Sciatic nerve (tissue), 2 donors: Measurements from ENCODE around the gene ITM2B. TPM values are rescaled to one million over a fixed set of nuclear protein-coding genes. Genes with fewer than 3 reads are reported as not detected.
A peak's percentile ranks its signal among the peaks of the same experiment; 100 is the strongest.
"Not testable (repeated sequence)": the region's sequence is repeated elsewhere in the genome, so short reads cannot be mapped to it uniquely, and the experiment has no call there.

Experiments used
- ATAC-seq: fragments of 200-7000 bp; cut with Tn5 transposase; one replicate; pipeline ENCODE4 v1.9.1; 2020; ENCODE audit warnings: mild to moderate bottlenecking, moderate library complexity
- DNase-seq: peaks from one replicate; pipeline ENCODE4 v3.0.0-alpha.2; 2020; ENCODE audit warnings: low spot score
- intact Hi-C: fragments of 100-400 bp; cut with DNase I; formaldehyde crosslinking; loops from one replicate; pipeline ENCODE4 v1.14.2; 2022
- total RNA-seq: library from RNA; stranded (reverse); fragmentation: NEBNext Ultra II Directional; extraction: Animal tissue kit (Norgen Biotek cat#: 25700); gene quantifications from one replicate; pipeline ENCODE4 v1.2.1, GENCODE V29; 2021
- donor health status: DM: no; HTN: no; CAD: no.
- donor health status: DM: no; HTN: no; CAD: no.

Gene ITM2B
- total RNA-seq = 704 TPM

DNA sequence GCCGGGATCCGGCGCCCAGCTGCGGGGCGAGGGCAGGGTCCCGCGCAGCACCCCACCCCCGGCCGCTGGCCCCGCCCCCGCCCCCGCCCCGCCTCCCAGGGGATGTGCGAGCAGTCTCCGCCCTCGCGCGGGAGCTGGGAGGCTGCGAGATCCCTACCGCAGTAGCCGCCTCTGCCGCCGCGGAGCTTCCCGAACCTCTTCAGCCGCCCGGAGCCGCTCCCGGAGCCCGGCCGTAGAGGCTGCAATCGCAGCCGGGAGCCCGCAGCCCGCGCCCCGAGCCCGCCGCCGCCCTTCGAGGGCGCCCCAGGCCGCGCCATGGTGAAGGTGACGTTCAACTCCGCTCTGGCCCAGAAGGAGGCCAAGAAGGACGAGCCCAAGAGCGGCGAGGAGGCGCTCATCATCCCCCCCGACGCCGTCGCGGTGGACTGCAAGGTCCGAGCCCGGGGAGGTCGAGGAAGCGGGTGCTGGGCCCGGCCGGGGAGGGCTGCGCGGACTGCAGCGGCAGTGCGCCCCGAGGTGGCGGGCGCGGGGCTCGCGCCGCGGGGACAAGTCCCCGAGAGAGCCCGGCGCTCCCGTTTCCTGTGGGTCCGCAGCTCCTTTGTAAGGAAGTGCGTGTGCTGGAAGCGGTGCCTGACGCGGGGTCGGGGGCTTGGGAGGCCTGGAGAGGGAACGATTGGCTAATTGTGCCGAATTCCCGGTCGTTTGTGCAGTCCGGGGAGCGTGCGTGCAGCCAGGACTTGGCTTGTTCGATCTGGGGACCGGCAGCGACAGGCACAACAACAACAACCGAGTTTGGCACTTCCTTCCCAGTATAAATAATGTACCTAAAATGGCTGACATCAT is at the start of gene ITM2B:
TSS of gene ITM2B (plus strand) at position 161 of the 843 bp plus-strand sequence. CDS start at position 316, 155 bp downstream.
- peak; percentile 81 for ATAC-seq
- intact Hi-C loops = no loop called here
- peak; percentile 88 for DNase-seq

DNA sequence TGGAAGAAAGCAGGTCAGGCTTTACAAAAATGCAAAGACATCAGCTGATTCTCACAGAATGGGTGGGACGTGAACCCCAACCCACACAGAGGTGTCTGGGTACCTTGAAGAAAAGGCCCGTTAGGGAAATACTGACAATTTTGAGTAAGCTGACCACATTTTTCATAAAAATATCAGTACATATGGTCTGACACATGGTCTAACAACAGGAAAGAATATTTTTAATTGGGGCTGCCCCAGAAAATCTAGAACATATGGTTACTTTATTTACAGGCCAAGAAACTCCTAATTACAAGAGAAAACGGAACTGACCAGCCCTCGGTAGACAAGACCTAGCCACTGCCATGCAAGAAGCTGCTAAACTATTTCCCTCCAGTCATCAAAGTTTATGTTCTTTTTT is 48.7 kb upstream of the ITM2B start:
- ATAC-seq (no peak), DNase-seq (no peak)
- intact Hi-C loops = no loop called here

DNA sequence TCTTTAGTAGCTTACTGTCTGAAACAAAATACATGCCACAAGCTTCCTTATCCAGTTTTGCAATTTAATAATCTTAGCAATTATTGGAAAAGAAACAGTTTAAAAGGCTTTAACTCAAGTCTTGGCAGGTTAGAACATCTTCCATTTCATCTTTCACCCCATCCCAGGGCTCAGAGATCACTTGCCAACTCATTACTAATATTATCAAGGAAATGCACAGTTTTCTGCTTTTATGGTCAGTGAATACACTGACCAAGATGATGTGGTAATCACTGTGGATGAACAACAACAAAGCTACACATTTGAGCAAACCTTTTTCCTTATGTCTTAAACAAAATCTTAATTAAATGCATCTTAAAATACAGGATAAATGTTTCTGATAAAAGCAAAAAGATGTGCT is 48.0 kb upstream of the ITM2B start:
- DNase-seq (no peak), ATAC-seq (peak; percentile 55)
- intact Hi-C loops = no loop called here

DNA sequence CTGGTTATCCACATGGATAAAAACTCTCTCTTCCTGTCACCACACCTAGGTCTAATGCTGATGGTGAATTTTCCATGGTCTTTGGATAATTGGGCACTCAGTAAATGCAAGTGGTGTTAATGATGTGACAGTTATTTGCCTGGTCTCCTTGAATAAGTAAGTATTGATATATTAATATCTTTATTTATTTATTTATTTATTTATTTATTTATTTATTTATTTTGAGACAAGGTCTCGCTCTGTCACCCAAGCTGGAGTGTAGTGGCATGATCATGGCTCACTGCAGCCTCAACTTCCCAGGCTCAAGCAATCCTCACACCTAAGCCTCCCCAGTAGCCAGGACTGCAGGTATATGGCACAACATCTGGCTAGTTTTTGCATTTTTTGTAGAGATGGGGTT is 46.3 kb upstream of the ITM2B start:
- intact Hi-C loops = no loop called here
- no peak for DNase-seq
- ATAC-seq = no peak

DNA sequence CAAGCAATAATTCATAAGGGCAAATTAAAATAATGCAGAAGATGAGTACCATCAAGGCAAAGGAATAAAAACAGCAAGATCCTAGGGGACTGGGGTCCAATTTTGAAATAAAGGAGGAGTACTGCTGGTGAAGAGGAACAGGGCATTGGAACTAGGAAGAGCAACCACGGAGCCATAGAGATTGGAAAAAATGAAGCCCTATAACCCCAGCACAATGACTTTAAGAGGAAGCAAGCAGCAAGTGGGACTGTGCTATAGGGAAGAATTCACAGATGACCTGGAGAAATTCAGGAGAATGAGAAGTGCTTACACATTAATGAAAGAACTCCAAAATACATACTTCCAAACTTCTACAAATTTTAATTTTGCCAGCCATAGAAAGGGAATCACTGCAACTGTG is 44.9 kb upstream of the ITM2B start:
- intact Hi-C loops = no loop called here
- DNase-seq = no peak
- ATAC-seq = no peak

DNA sequence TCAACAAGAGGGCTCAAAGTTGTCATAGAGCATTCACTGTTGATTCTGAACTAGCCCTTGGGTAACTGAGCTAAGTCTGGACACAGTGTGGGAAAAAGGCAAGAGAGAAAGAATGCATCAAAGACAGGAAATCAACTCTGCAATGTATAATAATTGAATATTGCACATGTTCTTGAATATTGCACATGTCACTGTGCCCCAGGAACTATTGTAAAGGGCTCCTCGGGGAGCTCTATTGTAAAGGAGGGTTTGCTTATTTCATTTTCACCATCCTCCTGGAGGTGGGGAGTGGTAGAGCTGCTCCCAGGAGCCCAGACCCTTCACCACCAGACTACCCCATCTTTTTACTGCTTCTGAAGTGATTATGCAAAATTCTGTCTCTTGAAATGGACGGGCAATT is 44.4 kb upstream of the ITM2B start:
- DNase-seq (no peak), ATAC-seq (no peak)
- intact Hi-C loops = no loop called here

- DNase-seq (no peak), ATAC-seq (no peak)
- intact Hi-C loops = no loop called here
Observed at GRCh38 chr13:48189171-48189570, 43.8 kb upstream of the ITM2B start.

GRCh38 chr13:48192411-48192935 is 40.5 kb upstream of the ITM2B start:
- no peak for ATAC-seq

GRCh38 chr13:48194379-48194754 is 38.6 kb upstream of the ITM2B start:
- DNase-seq (no peak), ATAC-seq (peak; percentile 65)
- intact Hi-C loops = no loop called here

More at GRCh38 chr13:48192411-48192935, 40.5 kb upstream of the ITM2B start:
- intact Hi-C loops = no loop called here
- no peak for DNase-seq

DNA sequence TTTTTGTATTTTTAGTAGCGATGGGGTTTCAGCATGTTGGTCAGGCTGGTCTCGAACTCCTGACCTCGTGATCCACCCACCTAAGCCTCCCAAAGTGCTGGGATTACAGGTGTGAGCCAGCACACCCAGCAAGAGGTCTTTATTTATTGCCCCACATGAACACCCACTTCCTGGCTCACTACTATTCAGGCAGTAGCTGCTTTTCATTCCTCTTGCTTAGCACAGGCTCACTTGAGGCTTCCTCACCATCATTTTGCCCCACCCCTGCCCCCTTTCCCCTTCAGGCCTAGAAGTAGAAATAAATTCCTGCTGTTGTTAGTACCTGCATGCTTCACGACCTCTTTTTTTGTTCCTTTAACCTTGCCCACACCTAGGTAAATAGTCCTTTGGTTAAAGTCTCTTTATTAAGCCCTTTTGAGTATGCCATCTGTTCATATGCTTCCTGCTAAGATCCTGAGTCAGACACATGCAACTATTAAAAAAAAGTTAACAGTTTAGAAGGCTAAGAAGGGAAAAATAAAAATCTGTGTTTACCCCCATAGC is 33.5 kb upstream of the ITM2B start:
- DNase-seq = no peak
- no peak for ATAC-seq
- intact Hi-C loops = no loop called here

GRCh38 chr13:48201044-48201443 is 32.0 kb upstream of the ITM2B start:
- no peak for ATAC-seq
- DNase-seq = no peak
- intact Hi-C loops = no loop called here

DNA sequence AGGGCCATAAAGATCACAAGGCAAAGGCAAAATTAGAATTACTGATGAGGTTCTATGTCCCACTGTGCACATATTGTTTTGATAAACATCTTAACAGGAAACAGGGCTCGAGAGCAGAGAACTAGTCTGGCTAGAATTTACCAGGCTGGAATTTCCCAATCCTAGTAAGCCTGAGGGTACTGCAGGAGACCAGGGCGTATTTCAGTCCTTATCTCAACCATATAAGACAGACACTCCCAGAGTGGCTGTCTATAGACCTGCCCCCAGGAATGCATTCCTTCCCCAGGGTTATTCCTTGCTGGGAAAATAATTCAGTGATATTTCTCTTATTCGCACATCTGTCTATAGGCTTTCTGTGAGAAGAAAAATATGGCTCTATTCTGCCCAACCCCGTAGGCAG is 25.8 kb upstream of the ITM2B start:
- intact Hi-C loops, DNase-seq, ATAC-seq: not testable (repeated sequence)

- intact Hi-C loops = no loop called here
- ATAC-seq = peak; percentile 36
- no peak for DNase-seq
Observed at GRCh38 chr13:48210178-48210577, 22.8 kb upstream of the ITM2B start.

DNA sequence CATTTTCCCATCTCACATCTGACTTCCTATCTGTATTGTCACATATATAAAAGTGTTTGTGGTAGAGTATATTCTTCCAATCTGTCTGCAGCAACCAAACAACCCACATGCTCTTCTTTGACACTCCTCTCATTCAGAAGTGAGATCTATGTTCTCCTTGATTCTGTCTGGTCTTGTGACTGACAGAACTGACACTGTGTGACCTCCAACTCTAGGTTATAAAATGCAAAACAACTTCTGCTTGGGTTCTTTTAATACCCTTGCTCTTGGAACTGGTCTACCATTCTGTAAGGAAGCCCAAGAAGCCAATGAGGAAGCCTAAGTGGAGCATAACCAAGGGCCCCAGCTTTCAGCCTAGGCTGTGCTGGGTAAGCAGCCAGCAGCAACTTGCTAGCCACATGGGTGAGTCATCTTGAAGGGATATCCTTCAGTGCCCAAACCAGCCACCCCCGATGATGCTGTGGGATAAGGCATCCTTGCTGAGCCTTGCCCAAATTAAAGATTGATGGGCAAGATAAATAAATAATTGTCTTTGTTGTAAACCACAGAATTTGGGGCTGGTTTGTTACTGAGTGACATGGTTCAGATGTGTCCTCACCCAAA is 18.4 kb upstream of the ITM2B start:
- intact Hi-C loops = no loop called here
- no peak for DNase-seq
- no peak for ATAC-seq

- intact Hi-C loops, DNase-seq, ATAC-seq: not testable (repeated sequence)
Observed at GRCh38 chr13:48215511-48216203, 17.3 kb upstream of the ITM2B start.

- DNase-seq (no peak), ATAC-seq (no peak)
- intact Hi-C loops = no loop called here
Observed at GRCh38 chr13:48216204-48216711, 16.7 kb upstream of the ITM2B start.

DNA sequence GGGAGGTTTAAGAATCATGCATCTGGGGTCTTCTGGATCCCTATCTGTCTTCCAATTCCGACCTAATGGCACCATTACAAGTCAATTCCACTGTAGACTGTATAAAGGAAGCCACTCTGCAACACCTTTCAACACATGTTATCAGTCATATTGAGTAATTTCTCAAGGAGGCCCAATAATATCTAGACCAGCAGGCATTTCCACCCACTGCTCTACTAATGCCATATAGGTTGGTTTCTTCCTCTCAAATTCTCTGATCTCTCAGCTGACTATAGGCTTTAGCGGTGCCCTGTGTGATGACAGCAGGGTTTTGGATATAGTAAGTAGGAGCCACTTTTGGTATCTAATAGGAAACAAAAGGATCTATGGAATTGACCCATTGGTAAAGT is 12.4 kb upstream of the ITM2B start:
- DNase-seq = no peak
- intact Hi-C loops = no loop called here
- ATAC-seq = no peak

DNA sequence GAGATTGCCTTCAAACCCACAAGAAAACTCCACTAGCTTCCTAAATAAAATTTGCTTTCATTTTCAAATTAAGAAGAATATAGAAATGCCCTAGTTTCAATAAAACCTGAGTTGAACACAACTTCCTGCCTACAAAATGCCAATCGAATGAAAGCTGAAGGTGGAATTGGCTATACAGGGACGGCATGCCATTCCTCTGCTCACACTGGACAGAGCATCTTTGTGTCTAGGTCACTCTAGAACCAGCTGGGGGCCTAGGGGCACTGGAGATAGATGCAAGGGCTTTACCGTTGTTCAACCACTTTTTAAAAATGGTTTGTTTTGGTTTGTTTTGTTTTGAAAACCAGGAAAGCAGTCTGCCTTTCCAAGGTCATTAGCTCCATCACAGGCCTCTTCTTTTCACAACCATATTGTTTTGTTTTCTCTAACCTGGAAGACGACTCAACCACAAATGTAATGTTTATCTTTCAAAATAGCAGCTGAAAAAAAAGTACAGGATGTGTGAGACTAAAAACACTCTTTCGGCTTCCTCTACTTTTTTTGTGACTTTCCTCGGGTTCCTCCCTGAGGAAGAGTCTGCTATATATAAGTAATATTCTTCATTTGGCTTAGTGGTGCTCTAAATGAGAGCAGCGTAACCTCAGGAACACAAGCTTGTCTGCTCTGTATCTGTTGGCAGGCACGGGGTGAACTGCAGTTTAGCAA is 11.9 kb upstream of the ITM2B start:
- ATAC-seq (peak; percentile 73), DNase-seq (no peak)
- intact Hi-C loops = no loop called here

DNA sequence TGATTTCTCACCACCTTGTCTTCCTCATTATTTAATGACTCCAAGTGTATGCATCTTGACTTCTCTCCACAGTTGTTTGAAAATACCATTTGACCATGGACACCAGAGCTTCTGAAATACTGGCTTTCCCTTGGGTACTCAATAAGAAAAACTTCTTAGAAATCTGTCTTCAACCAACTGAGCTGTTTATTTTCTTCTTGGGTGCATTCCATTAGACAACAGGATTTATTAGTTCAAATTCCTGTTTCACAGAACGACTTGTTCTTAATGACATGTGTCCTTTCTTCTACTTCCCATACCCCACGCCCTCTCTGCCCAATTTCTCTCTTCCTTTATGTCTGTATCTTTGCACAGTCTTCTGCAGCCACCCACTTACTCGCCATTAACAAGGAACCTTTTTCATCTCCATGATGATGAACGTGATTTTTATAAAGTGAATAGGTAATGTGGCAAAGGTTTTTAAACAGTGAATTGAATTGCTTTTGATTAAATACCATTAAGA is 11.3 kb upstream of the ITM2B start:
- peak; percentile 62 for ATAC-seq
- intact Hi-C loops = no loop called here
- DNase-seq = no peak
